Measurements from ENCODE around the gene HOTAIR. TPM values are rescaled to one million over a fixed set of nuclear protein-coding genes. Genes with fewer than 3 reads are reported as not detected.

The HOTAIR gene
- total RNA-seq, 3 donors from 2014 or later, result not detected

GRCh38 chr12:53997204-53998109 lies 22.7 kb upstream of the HOTAIR start:
- Mint-ChIP-seq H3K36me3 (ENCODE audit: insufficient read depth) (no peaks in the 10 kb centered on the region), H3K27me3 (ENCODE audit: low read depth) (peaks cover 94% of the 10 kb centered on the region), H3K4me3 (no peak overlapping the region), H3K4me1 (ENCODE audit: low read depth) (peaks cover 35% of the 10 kb centered on the region), H3K9me3 (no peaks in the 10 kb centered on the region)
- DNase-seq (no peak), ATAC-seq (no peak)

- no peak for DNase-seq
- no peaks in the 10 kb centered on the region for H3K9me3 Mint-ChIP-seq
Observed at GRCh38 chr12:53996240-53997203, 21.8 kb upstream of the HOTAIR start.

GRCh38 chr12:53995378-53996239 lies 20.9 kb upstream of the HOTAIR start:
- ATAC-seq (peak; percentile 48 to 54), DNase-seq (no peak)
- no peaks in the 10 kb centered on the region for H3K36me3 Mint-ChIP-seq (ENCODE audit: insufficient read depth)
- peaks cover 94% of the 10 kb centered on the region for H3K27me3 Mint-ChIP-seq (ENCODE audit: low read depth)
- no peaks in the 10 kb centered on the region for H3K9me3 Mint-ChIP-seq
- peaks cover 32% of the 10 kb centered on the region for H3K4me1 Mint-ChIP-seq (ENCODE audit: low read depth)
- peak overlapping the region; percentile 82 for H3K4me3 Mint-ChIP-seq

More at GRCh38 chr12:53996240-53997203, 21.8 kb upstream of the HOTAIR start:
- ATAC-seq, result peak in 1 of 2 donors; percentile 6
- Mint-ChIP-seq H3K36me3 (ENCODE audit: insufficient read depth) (no peaks in the 10 kb centered on the region), H3K4me3 (peak overlapping the region; percentile 82), H3K27me3 (ENCODE audit: low read depth) (peaks cover 94% of the 10 kb centered on the region), H3K4me1 (ENCODE audit: low read depth) (peaks cover 32% of the 10 kb centered on the region)

GRCh38 chr12:53995002-53995377 lies 20.2 kb upstream of the HOTAIR start:
- peak; percentile 15 to 20 for ATAC-seq
- peak overlapping the region; percentile 82 for H3K4me3 Mint-ChIP-seq

GRCh38 chr12:53994264-53995001 lies 19.7 kb upstream of the HOTAIR start:
- peak overlapping the region; percentile 82 for H3K4me3 Mint-ChIP-seq
- peaks cover 40% of the 10 kb centered on the region for H3K4me1 Mint-ChIP-seq (ENCODE audit: low read depth)
- H3K36me3 Mint-ChIP-seq (ENCODE audit: insufficient read depth), result no peaks in the 10 kb centered on the region
- H3K27me3 Mint-ChIP-seq (ENCODE audit: low read depth), result peaks cover 94% of the 10 kb centered on the region
- no peaks in the 10 kb centered on the region for H3K9me3 Mint-ChIP-seq
- ATAC-seq (no peak), DNase-seq (no peak)

More at GRCh38 chr12:53995002-53995377, 20.2 kb upstream of the HOTAIR start:
- Mint-ChIP-seq H3K36me3 (ENCODE audit: insufficient read depth) (no peaks in the 10 kb centered on the region), H3K9me3 (no peaks in the 10 kb centered on the region), H3K4me1 (ENCODE audit: low read depth) (peaks cover 36% of the 10 kb centered on the region), H3K27me3 (ENCODE audit: low read depth) (peaks cover 94% of the 10 kb centered on the region)
- no peak for DNase-seq

- DNase-seq, result no peak
- ATAC-seq, result no peak
- Mint-ChIP-seq H3K4me1 (ENCODE audit: low read depth) (peaks cover 44% of the 10 kb centered on the region), H3K36me3 (ENCODE audit: insufficient read depth) (no peaks in the 10 kb centered on the region), H3K4me3 (peak overlapping the region; percentile 29), H3K27me3 (ENCODE audit: low read depth) (peaks cover 95% of the 10 kb centered on the region), H3K9me3 (no peaks in the 10 kb centered on the region)
Observed at GRCh38 chr12:53994009-53994263, 19.2 kb upstream of the HOTAIR start.

GRCh38 chr12:53993162-53994008 lies 18.6 kb upstream of the HOTAIR start:
- peaks cover 95% of the 10 kb centered on the region for H3K27me3 Mint-ChIP-seq (ENCODE audit: low read depth)
- no peaks in the 10 kb centered on the region for H3K36me3 Mint-ChIP-seq (ENCODE audit: insufficient read depth)
- H3K9me3 Mint-ChIP-seq, result no peaks in the 10 kb centered on the region
- H3K4me3 Mint-ChIP-seq, result peak overlapping the region; percentile 29
- DNase-seq (no peak), ATAC-seq (no peak)
- peaks cover 48% of the 10 kb centered on the region for H3K4me1 Mint-ChIP-seq (ENCODE audit: low read depth)

- Mint-ChIP-seq H3K9me3 (no peaks in the 10 kb centered on the region), H3K27me3 (ENCODE audit: low read depth) (peaks cover 95% of the 10 kb centered on the region), H3K36me3 (ENCODE audit: insufficient read depth) (no peaks in the 10 kb centered on the region), H3K4me3 (no peak overlapping the region), H3K4me1 (ENCODE audit: low read depth) (peaks cover 46% of the 10 kb centered on the region)
- ATAC-seq, result no peak
- DNase-seq, result no peak
Observed at GRCh38 chr12:53992377-53992889, 17.7 kb upstream of the HOTAIR start.

GRCh38 chr12:53991077-53991460 lies 16.3 kb upstream of the HOTAIR start:
- DNase-seq, result no peak
- H3K4me1 Mint-ChIP-seq (ENCODE audit: low read depth), result peaks cover 42% of the 10 kb centered on the region

GRCh38 chr12:53990311-53991076 lies 15.7 kb upstream of the HOTAIR start:
- H3K36me3 Mint-ChIP-seq (ENCODE audit: insufficient read depth), result no peaks in the 10 kb centered on the region
- H3K4me3 Mint-ChIP-seq, result no peak overlapping the region
- H3K27me3 Mint-ChIP-seq (ENCODE audit: low read depth), result peaks cover 96% of the 10 kb centered on the region
- ATAC-seq (no peak), DNase-seq (no peak)
- no peaks in the 10 kb centered on the region for H3K9me3 Mint-ChIP-seq
- peaks cover 42% of the 10 kb centered on the region for H3K4me1 Mint-ChIP-seq (ENCODE audit: low read depth)

More at GRCh38 chr12:53991077-53991460, 16.3 kb upstream of the HOTAIR start:
- H3K27me3 Mint-ChIP-seq (ENCODE audit: low read depth), result peaks cover 97% of the 10 kb centered on the region
- H3K4me3 Mint-ChIP-seq, result no peak overlapping the region
- no peaks in the 10 kb centered on the region for H3K9me3 Mint-ChIP-seq
- no peaks in the 10 kb centered on the region for H3K36me3 Mint-ChIP-seq (ENCODE audit: insufficient read depth)
- no peak for ATAC-seq

GRCh38 chr12:53989227-53990113 lies 14.7 kb upstream of the HOTAIR start:
- Mint-ChIP-seq H3K27me3 (ENCODE audit: low read depth) (peaks cover 95% of the 10 kb centered on the region), H3K4me1 (ENCODE audit: low read depth) (peaks cover 38% of the 10 kb centered on the region), H3K9me3 (no peaks in the 10 kb centered on the region), H3K4me3 (peak overlapping the region; percentile 19), H3K36me3 (ENCODE audit: insufficient read depth) (no peaks in the 10 kb centered on the region)
- ATAC-seq, result no peak
- no peak for DNase-seq
